ENCODE results near the gene TBC1D25.

The TBC1D25 gene

GRCh38 chrX:48601741-48602394 is 62.4 kb downstream of the TBC1D25 start:
- DNase-seq (ENCODE audit: low spot score), result no peak

GRCh38 chrX:48604701-48605100 is 65.2 kb downstream of the TBC1D25 start:
- no peak for DNase-seq (ENCODE audit: low spot score)

DNA sequence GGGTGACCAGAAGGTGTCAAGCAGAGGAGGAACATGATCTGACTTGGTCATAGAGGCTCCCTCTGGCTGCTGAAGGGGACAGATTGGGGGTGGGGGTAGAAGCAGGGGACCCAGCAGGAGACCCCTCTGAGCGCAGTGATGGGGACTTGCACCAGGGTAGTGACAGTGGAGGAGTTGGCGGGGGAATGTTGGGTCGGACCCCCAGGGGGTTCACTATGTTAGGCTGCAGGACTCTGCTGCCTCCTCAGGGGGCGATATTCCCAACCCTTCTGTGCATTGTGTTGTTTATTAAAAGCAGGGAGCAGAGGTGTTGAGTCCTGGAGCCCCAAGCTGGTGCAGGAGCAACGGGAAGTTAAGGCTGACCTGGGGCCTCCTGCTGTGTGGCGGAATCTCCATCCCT is 66.6 kb downstream of the TBC1D25 start:
- DNase-seq (ENCODE audit: low spot score), result no peak

DNA sequence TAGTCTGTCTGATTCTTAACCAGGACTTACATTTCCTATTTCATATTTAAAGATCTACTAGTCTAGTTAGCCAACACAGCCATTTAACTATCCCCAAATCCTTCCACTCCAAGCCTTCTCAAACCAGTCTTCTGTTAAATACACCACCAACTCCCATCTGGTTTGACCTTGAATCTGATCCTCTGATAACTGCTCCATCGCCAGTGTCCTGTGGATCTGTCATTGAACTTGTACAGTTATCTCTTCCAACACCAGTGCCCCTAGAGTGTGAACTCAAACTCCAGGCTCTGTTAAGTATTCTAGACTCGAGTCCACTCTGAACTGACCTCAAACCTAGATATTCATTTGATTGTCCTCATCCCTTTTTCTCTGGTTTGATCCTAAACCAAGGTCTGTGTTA is 72.2 kb downstream of the TBC1D25 start:
- no peak for DNase-seq (ENCODE audit: low spot score)
